H9 (cell line): ENCODE measurements around the gene KLK13. TPM values are rescaled to one million over a fixed set of nuclear protein-coding genes. Genes with fewer than 3 reads are reported as not detected.

ENCODE experiments used
- DNase-seq: peaks from one replicate; pipeline ENCODE4 v3.0.0-alpha.2; 2017
- H2AFZ ChIP-seq: one replicate; pipeline ENCODE4 v1.6.1; 2013; ENCODE audit warnings: mild to moderate bottlenecking, low read length, control low read depth, moderate library complexity
- H2AK5ac ChIP-seq: 2 replicates; pipeline ENCODE4 v1.6.1; 2013; ENCODE audit warnings: low read length, control low read depth, mixed read lengths; ENCODE audit not compliant: insufficient read length
- H2BK120ac ChIP-seq: one replicate; pipeline ENCODE4 v1.6.1; 2013; ENCODE audit warnings: low read depth, mild to moderate bottlenecking, low read length, control low read depth, inconsistent platforms; ENCODE audit not compliant: poor library complexity, severe bottlenecking
- H2BK12ac ChIP-seq: 2 replicates; pipeline ENCODE4 v1.6.1; 2013; ENCODE audit warnings: low read length, control low read depth, mixed read lengths, low read depth; ENCODE audit not compliant: insufficient read length
- H2BK15ac ChIP-seq: 2 replicates; pipeline ENCODE4 v1.6.1; 2013; ENCODE audit warnings: low read depth, low read length, control low read depth
- H2BK20ac ChIP-seq: one replicate; pipeline ENCODE4 v1.6.1; 2013; ENCODE audit warnings: low read depth, mild to moderate bottlenecking, low read length, control low read depth, inconsistent platforms; ENCODE audit not compliant: poor library complexity, severe bottlenecking
- H2BK5ac ChIP-seq: 2 replicates; pipeline ENCODE4 v1.6.1; 2013; ENCODE audit warnings: low read length, control low read depth, mixed read lengths; ENCODE audit not compliant: insufficient read length
- H3K14ac ChIP-seq: 2 replicates; pipeline ENCODE4 v1.6.1; 2013; ENCODE audit warnings: low read length, control low read depth; ENCODE audit not compliant: insufficient read depth
- H3K18ac ChIP-seq: 2 replicates; pipeline ENCODE4 v1.6.1; 2013; ENCODE audit warnings: low read depth, mild to moderate bottlenecking, mixed read lengths, low read length, control low read depth; ENCODE audit not compliant: insufficient read length
- H3K23ac ChIP-seq: 2 replicates; pipeline ENCODE4 v1.6.1; 2013; ENCODE audit warnings: low read length, control low read depth, mixed read lengths, low read depth; ENCODE audit not compliant: insufficient read length
- H3K23me2 ChIP-seq: 2 replicates; pipeline ENCODE4 v1.6.1; 2013; ENCODE audit warnings: low read depth, mild to moderate bottlenecking, mixed read lengths, low read length, control low read depth; ENCODE audit not compliant: insufficient read length, poor library complexity, severe bottlenecking
- H3K27ac ChIP-seq: 2 replicates; pipeline ENCODE4 v1.5.1; 2013; ENCODE audit warnings: low read length, control low read depth, mixed read lengths, low read depth; ENCODE audit not compliant: insufficient read length
- H3K27me3 ChIP-seq: 2 replicates; pipeline ENCODE4 v1.6.1; 2013; ENCODE audit warnings: low read length, control low read depth, inconsistent platforms; ENCODE audit not compliant: insufficient read depth
- H3K4ac ChIP-seq: 2 replicates; pipeline ENCODE4 v1.6.1; 2013; ENCODE audit warnings: low read depth, mild to moderate bottlenecking, control low read depth, inconsistent platforms, low read length, moderate library complexity
- H3K4me1 ChIP-seq: 2 replicates; pipeline ENCODE4 v1.6.1; 2013; ENCODE audit warnings: low read length, control low read depth, inconsistent platforms; ENCODE audit not compliant: insufficient read depth
- H3K4me2 ChIP-seq: 2 replicates; pipeline ENCODE4 v1.6.1; 2013; ENCODE audit warnings: low read length, control low read depth, mixed read lengths; ENCODE audit not compliant: insufficient read length, insufficient read depth
- H3K56ac ChIP-seq: 2 replicates; pipeline ENCODE4 v1.6.1; 2013; ENCODE audit warnings: low read depth, mild to moderate bottlenecking, mixed read lengths, low read length, control low read depth; ENCODE audit not compliant: insufficient read length
- H3K79me1 ChIP-seq: 2 replicates; pipeline ENCODE4 v1.6.1; 2013; ENCODE audit warnings: low read depth, mild to moderate bottlenecking, moderate library complexity, low read length, control low read depth, inconsistent platforms; ENCODE audit not compliant: insufficient read depth, poor library complexity, severe bottlenecking
- H3K79me2 ChIP-seq: 2 replicates; pipeline ENCODE4 v1.6.1; 2013; ENCODE audit warnings: low read length, control low read depth, inconsistent platforms; ENCODE audit not compliant: insufficient read depth
- H3K9ac ChIP-seq: 2 replicates; pipeline ENCODE4 v1.6.1; 2013; ENCODE audit warnings: low read length, control low read depth, mixed read lengths; ENCODE audit not compliant: insufficient read length; ENCODE audit errors: extremely low read depth
- H3K9me3 ChIP-seq: one replicate; pipeline ENCODE4 v1.6.1; 2013; ENCODE audit warnings: low read depth, low read length, inconsistent platforms; ENCODE audit not compliant: control insufficient read depth
- H3T11ph ChIP-seq: one replicate; pipeline ENCODE4 v1.6.1; 2013; ENCODE audit warnings: mild to moderate bottlenecking, low read length, control low read depth, inconsistent platforms
- H4K20me1 ChIP-seq: one replicate; pipeline ENCODE4 v1.6.1; 2013; ENCODE audit not compliant: control insufficient read depth, insufficient read length, insufficient read depth
- H4K5ac ChIP-seq: 2 replicates; pipeline ENCODE4 v1.6.1; 2013; ENCODE audit warnings: low read depth, mild to moderate bottlenecking, mixed read lengths, low read length, control low read depth; ENCODE audit not compliant: insufficient read length
- H4K8ac ChIP-seq: replicated peaks from 2 replicates; pipeline ENCODE4 v1.6.1; 2013; ENCODE audit warnings: low read length, control low read depth, mixed read lengths, low read depth; ENCODE audit not compliant: insufficient read length
- H4K91ac ChIP-seq: 2 replicates; pipeline ENCODE4 v1.6.1; 2013; ENCODE audit warnings: low read depth, mild to moderate bottlenecking, moderate library complexity, mixed read lengths, low read length, control low read depth; ENCODE audit not compliant: insufficient read length
- H3K27ac Mint-ChIP-seq, 3 experiments: 2 replicates in 2 of 3; 3 replicates in 1 of 3; pipeline ENCODE4 v1.8.0; 2020 to 2021; ENCODE audit warnings: mixed read lengths in 3 of 3, mild to moderate bottlenecking in 1 of 3, moderate library complexity in 1 of 3
- H3K27me3 Mint-ChIP-seq: 2 replicates; pipeline ENCODE4 v1.8.0; 2021; ENCODE audit warnings: low read depth, mild to moderate bottlenecking, moderate library complexity, mixed read lengths
- H3K36me3 Mint-ChIP-seq, 3 experiments: 2 replicates in 2 of 3; 3 replicates in 1 of 3; pipeline ENCODE4 v1.8.0; 2020 to 2021; ENCODE audit warnings: low read depth in 3 of 3, mixed read lengths in 3 of 3; ENCODE audit not compliant: insufficient read depth in 1 of 3
- H3K4me1 Mint-ChIP-seq, 2 experiments: 2 replicates each; pipeline ENCODE4 v1.8.0; 2020; ENCODE audit warnings: mixed read lengths in 2 of 2
- H3K4me3 Mint-ChIP-seq, 2 experiments: 2 replicates in 1 of 2; 3 replicates in 1 of 2; pipeline ENCODE4 v1.8.0; 2020 to 2021; ENCODE audit warnings: mild to moderate bottlenecking in 2 of 2, mixed read lengths in 2 of 2, moderate library complexity in 1 of 2
- H3K9me3 Mint-ChIP-seq, 2 experiments: 2 replicates in 1 of 2; 3 replicates in 1 of 2; pipeline ENCODE4 v1.8.0; 2020; ENCODE audit warnings: mild to moderate bottlenecking in 2 of 2, mixed read lengths in 2 of 2, moderate library complexity in 1 of 2
- CTCF ChIP-seq: fragments of 200-600 bp; sonication (generic); conservative IDR thresholded peaks from 3 replicates; pipeline ENCODE4 v1.8.0; 2021; ENCODE audit warnings: antibody characterized with exemption, mild to moderate bottlenecking
- WGBS: extraction: QIAGEN DNeasy Blood & Tissue Kit; methylation state at CpG from one replicate; pipeline ENCODE4 v1.1.7; 2013; ENCODE audit warnings: missing lambda C conversion rate, low lambda C conversion rate, mixed read lengths; ENCODE audit not compliant: insufficient read length; ENCODE audit errors: extremely low coverage; 5-methylcytosine and 5-hydroxymethylcytosine counted together
- total RNA-seq: library from RNA; stranded (reverse); gene quantifications from 2 replicates; pipeline ENCODE4 v1.2.1, GENCODE V29; 2021

KLK13 gene
- total RNA-seq, 1 experiment from 2014 or later: 4.2 TPM

- Histone ChIP-seq H2BK20ac (no peak overlapping the region), H3K79me1 (no peaks in the 10 kb centered on the region), H2AFZ (no peak overlapping the region), H2BK12ac (no peak overlapping the region), H3T11ph (no peak overlapping the region), H3K27me3 (no peaks in the 10 kb centered on the region), H4K20me1 (no peaks in the 10 kb centered on the region), H3K23me2 (no peaks in the 10 kb centered on the region), H3K18ac (no peak overlapping the region), H3K56ac (no peak overlapping the region), H4K8ac (no peak overlapping the region), H2AK5ac (no peak overlapping the region), H3K27ac (no peak overlapping the region), H2BK120ac (no peak overlapping the region), H3K14ac (no peak overlapping the region), H3K4me2 (no peak overlapping the region), H2BK15ac (no peak overlapping the region), H4K5ac (no peak overlapping the region), H3K4ac (no peak overlapping the region), H3K23ac (no peak overlapping the region), H3K4me1 (peaks cover 2% of the 10 kb centered on the region; the same call in 1 of the 2 replicates), H4K91ac (no peak overlapping the region), H3K9ac (no peak overlapping the region), H3K9me3 (no peaks in the 10 kb centered on the region), H2BK5ac (no peak overlapping the region), H3K79me2 (no peaks in the 10 kb centered on the region)
- Mint-ChIP-seq H3K36me3 (no peaks in the 10 kb centered on the region; a peak in 1 of 7 replicates), H3K27ac (no peak overlapping the region), H3K4me3 (no peak overlapping the region), H3K4me1 (peaks cover 25 to 36% of the 10 kb centered on the region in 2 experiments), H3K9me3 (no peaks in the 10 kb centered on the region), H3K27me3 (peaks cover 6% of the 10 kb centered on the region)
- no peak for DNase-seq
- WGBS: no CpG with 5 or more reads among the region's 8 CpGs
- no peak for TF ChIP-seq CTCF
These were observed 25.6 kb upstream of the KLK13 start for GRCh38 chr19:51090471-51090870.
